Measurements from ENCODE around the gene ZNF672. TPM values are rescaled to one million over a fixed set of nuclear protein-coding genes. Genes with fewer than 3 reads are reported as not detected.
"Not testable (repeated sequence)": the region's sequence is repeated elsewhere in the genome, so short reads cannot be mapped to it uniquely, and the experiment has no call there.

Gene ZNF672
- polyA plus RNA-seq, 1 experiment: 17.1 TPM

DNA sequence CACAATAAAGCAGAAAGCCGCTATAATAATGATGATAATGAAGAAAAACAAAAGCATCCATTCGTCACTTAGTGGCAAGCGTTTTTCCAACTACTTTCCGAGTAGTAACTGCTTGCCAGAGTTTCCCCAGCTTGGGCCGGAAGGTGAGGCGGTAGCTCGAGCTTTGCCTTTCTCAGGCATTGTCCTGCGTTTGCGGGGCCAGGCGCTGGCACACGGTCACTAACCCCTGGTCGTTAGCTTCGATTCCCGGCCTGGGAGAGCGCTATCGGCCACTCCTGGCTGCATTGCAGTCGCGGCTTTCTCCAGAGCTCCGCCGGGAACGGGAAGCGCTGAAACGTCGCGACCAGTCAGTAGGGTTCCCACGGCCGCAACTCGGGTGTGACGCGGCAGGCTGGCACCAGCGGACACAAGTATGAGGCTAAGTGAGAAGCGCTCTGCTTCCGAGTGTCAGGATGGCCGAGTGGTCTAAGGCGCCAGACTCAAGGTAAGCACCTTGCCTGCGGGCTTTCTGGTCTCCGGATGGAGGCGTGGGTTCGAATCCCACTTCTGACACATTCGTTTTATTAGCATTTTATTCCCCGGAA, 35.5 kb downstream of the ZNF672 start:
- DNase-seq (ENCODE audit: low read depth): peak; percentile 87
- CTCF ChIA-PET: interaction anchor here (0.5 to 3.2 kb wide), 5 partner anchors 11 to 32 kb away, joined by 3 to 9 read pairs (median 5); partner anchors contain the start of gene ZNF692
- TF ChIP-seq, protein P1, sequence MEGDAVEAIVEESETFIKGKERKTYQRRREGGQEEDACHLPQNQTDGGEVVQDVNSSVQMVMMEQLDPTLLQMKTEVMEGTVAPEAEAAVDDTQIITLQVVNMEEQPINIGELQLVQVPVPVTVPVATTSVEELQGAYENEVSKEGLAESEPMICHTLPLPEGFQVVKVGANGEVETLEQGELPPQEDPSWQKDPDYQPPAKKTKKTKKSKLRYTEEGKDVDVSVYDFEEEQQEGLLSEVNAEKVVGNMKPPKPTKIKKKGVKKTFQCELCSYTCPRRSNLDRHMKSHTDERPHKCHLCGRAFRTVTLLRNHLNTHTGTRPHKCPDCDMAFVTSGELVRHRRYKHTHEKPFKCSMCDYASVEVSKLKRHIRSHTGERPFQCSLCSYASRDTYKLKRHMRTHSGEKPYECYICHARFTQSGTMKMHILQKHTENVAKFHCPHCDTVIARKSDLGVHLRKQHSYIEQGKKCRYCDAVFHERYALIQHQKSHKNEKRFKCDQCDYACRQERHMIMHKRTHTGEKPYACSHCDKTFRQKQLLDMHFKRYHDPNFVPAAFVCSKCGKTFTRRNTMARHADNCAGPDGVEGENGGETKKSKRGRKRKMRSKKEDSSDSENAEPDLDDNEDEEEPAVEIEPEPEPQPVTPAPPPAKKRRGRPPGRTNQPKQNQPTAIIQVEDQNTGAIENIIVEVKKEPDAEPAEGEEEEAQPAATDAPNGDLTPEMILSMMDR (IDR thresholded peaks at IDR 0.05; ENCODE audit: insufficient read depth, low read depth, low read length): peak; percentile 13; the same call in 1 of the 2 replicates
- H3K27me3 ChIP-seq (ENCODE audit: control insufficient read depth, insufficient read depth, low read length): no peaks in the 10 kb centered on the region
- POLR2A ChIA-PET: interaction anchor here (0.6 kb wide), 1 partner anchor 170 kb away, joined by 3 read pairs; no protein-coding TSS in a partner anchor
- H3K4me3 ChIP-seq (ENCODE audit: low read depth, low read length): peak overlapping the region; percentile 49
- no peaks in the 10 kb centered on the region for H3K36me3 ChIP-seq (ENCODE audit: control insufficient read depth, insufficient read depth, low read length)

DNA sequence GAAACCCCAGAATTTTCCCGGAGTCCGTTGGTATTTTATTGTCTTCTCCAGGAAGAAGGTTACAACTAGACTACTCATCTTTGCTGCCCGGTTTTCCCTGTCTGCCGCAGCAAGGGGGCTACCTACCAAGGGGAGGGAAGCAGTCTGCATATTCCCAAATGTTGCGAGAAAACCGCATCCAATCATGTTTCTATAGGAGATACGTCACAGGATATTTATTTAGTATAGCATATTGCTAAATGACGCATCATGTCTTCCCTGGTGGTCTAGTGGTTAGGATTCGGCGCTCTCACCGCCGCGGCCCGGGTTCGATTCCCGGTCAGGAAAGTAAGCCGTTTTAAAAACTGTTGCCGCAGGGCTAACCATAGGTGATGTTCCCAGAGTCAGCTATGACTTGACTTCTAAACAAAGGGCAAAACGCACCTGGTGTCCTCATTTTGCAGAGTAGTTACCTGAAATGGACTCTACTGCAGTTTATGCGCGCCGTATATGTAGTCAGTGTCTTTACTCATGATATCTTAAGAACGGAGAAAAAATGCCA, 36.0 kb downstream of the ZNF672 start:
- TF ChIP-seq, protein P1 (IDR thresholded peaks at IDR 0.05; ENCODE audit: insufficient read depth, low read depth, low read length): no peak
- POLR2A ChIA-PET: no interaction called here
- H3K4me3 ChIP-seq (ENCODE audit: low read depth, low read length): peak overlapping the region; percentile 36
- CTCF ChIA-PET: interaction anchor here (1.1 to 3.2 kb wide), 4 partner anchors 8 to 16 kb away, joined by 3 to 9 read pairs (median 4); partner anchors contain the start of gene ZNF692
- H3K27me3 ChIP-seq (ENCODE audit: control insufficient read depth, insufficient read depth, low read length): no peaks in the 10 kb centered on the region
- no peaks in the 10 kb centered on the region for H3K36me3 ChIP-seq (ENCODE audit: control insufficient read depth, insufficient read depth, low read length)
- no peak for DNase-seq (ENCODE audit: low read depth)

DNA sequence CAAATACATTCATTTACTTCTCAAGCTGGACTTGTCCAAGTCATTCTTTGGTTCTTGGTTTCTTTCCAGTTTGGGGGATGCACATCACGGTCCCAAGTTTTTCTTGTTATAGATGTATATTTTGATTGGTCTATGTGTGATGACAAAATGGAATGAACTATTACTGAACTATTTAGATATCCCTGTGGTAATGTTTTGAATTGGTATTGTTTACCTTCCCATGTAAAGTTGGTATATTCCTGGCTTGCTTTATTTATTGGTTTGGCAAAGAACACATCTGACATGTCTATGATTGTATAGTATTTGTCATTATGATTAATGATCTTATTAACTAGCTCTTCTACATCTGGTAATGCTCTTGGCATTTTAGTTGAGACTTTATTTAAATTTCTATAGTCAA, 43.2 kb downstream of the ZNF672 start:
- CTCF ChIA-PET: interaction anchor here (0.6 kb wide), 1 partner anchor 23 kb away, joined by 3 read pairs; the partner anchor contains the start of gene ZNF692
- Histone ChIP-seq H3K27me3 (ENCODE audit: control insufficient read depth, insufficient read depth, low read length) (peaks cover 3% of the 10 kb centered on the region), H3K36me3 (ENCODE audit: control insufficient read depth, insufficient read depth, low read length) (no peaks in the 10 kb centered on the region), H3K4me3 (ENCODE audit: low read depth, low read length) (no peak overlapping the region)
- POLR2A ChIA-PET: no interaction called here
- TF ChIP-seq, protein P1 (IDR thresholded peaks at IDR 0.05; ENCODE audit: insufficient read depth, low read depth, low read length): no peak
- no peak for DNase-seq (ENCODE audit: low read depth)

DNA sequence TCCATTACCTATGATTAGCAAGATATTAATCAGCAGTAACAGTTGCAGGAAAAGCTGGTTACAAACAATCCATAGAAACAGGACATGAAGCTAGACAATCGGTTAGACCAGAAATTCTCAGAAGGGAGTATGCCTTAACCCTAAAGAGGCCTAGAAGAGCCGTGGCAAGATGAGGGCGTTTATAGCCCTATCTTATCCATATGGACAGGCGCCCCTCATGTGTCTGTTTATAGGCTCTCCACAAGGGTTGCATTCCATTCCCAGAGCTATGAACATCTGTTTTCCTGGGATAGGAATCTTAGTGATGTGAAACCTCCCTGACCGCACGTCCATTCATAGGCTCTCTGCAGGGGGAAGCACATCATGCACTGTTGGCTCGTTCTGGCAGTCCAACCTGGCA, 44.4 kb downstream of the ZNF672 start:
- POLR2A ChIA-PET: not testable (repeated sequence)
- CTCF ChIA-PET: interaction anchor here (0.9 kb wide), 1 partner anchor 8 kb away, joined by 4 read pairs; no protein-coding TSS in a partner anchor

DNA sequence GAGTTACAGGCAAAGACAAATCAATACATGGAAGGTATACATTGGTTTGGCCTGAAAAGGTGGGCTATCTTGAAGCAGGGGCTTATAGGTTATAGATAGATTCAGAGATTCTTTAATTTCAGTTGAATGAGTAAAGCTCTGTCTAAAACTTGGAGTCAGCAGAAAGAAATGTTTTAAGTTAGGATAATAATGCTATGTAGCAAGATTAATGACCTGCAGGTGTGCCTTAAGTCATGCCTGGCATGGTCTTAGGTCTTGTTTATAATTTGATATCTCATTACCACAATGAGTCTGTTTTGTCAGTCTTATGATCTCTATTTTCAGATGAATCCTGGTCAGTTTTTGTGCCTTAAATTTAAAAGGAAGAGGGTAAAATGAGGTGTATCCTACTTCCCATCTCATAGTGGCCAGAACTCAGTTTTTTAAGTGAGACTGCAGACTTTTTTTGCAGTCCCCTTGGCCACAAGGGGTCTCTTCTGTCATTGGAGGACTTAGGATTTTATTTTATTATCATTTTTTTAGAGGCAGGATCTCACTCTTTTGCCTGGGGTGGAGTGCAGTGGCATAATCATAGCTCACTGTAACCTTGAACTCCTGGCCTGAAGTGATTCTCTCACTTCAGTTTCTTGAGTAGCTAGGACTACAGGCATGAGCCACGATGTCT, 46.7 kb downstream of the ZNF672 start:
- no peak overlapping the region for H3K4me3 ChIP-seq (ENCODE audit: low read depth, low read length)
- DNase-seq (ENCODE audit: low read depth): no peak
- H3K36me3 ChIP-seq (ENCODE audit: control insufficient read depth, insufficient read depth, low read length): no peaks in the 10 kb centered on the region
- CTCF ChIA-PET: interaction anchor here (0.7 to 2.3 kb wide), 2 partner anchors 11 to 43 kb away, joined by 3 to 9 read pairs; no protein-coding TSS in a partner anchor
- peaks cover 3% of the 10 kb centered on the region for H3K27me3 ChIP-seq (ENCODE audit: control insufficient read depth, insufficient read depth, low read length)
- TF ChIP-seq, protein P1 (IDR thresholded peaks at IDR 0.05; ENCODE audit: insufficient read depth, low read depth, low read length): no peak
- POLR2A ChIA-PET: no interaction called here

More for the DNA sequence above, 44.4 kb downstream of the ZNF672 start:
- not testable (repeated sequence) for H3K27me3 ChIP-seq (ENCODE audit: control insufficient read depth, insufficient read depth, low read length); DNase-seq (ENCODE audit: low read depth); H3K36me3 ChIP-seq (ENCODE audit: control insufficient read depth, insufficient read depth, low read length); H3K4me3 ChIP-seq (ENCODE audit: low read depth, low read length)

Data from BJ (cell line).